CD4-positive, alpha-beta T cell treated with Interleukin-1 beta for 1 hour (primary cell): Measurements from ENCODE around the gene CYP2S1.
A peak's percentile ranks its signal among the peaks of the same experiment; 100 is the strongest.

ENCODE experiments used
- DNase-seq, 2 donors: peaks; one replicate each; pipeline ENCODE4 v3.0.0-alpha.2; 2020 to 2022

Gene CYP2S1

DNA sequence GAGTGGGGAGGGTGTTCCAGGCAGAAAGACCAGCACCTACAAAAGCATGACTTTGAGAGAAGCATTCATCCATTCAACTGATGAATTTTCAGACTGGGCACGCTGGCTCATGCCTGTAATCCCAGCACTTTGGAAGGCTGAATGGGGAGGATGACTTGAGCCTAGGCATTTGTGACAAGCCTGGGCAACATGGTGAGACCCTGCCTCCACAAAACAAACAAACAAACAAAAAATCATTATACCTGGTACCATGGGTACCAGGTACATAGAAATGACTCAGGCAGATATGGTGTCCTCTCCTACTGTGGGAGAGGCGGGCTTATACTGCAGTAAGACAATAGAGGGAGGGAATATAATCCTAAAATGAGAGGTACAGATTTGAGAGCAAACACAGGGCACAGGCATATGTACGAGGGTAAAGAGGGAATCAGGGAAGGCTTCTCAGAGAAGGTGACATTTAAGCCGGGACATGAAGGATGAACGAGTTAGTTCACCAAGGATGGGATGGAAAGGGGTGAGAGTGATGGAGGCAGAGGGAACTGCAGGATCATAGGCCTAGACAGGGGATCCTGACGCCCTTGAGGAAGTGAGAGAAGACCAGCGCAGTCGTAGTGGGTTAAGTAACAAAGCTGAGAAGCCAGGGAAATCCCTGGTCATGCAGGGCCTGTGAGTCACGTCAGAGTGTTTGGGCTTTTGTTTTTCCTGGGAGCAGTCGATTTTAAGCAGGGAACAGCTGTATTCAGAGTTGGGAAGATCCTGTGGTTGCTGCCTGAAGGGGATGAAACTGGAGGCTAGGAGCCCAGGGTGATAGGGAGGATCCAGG lies 2.9 kb downstream of the CYP2S1 start:
- peak in 1 of 2 donors; percentile 49 for DNase-seq

DNA sequence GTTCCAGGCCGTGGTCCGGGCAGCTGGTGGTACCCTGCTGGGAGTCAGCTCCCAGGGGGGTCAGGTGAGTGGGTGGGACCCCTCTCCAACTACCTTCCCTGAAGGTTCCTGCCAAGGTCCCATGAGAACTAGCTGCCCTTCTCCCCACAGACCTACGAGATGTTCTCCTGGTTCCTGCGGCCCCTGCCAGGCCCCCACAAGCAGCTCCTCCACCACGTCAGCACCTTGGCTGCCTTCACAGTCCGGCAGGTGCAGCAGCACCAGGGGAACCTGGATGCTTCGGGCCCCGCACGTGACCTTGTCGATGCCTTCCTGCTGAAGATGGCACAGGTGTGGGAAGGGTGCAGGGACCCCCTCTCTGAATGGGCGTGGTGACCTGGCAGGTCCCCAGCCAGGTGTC lies 5.5 kb downstream of the CYP2S1 start:
- DNase-seq, result no peak

DNA sequence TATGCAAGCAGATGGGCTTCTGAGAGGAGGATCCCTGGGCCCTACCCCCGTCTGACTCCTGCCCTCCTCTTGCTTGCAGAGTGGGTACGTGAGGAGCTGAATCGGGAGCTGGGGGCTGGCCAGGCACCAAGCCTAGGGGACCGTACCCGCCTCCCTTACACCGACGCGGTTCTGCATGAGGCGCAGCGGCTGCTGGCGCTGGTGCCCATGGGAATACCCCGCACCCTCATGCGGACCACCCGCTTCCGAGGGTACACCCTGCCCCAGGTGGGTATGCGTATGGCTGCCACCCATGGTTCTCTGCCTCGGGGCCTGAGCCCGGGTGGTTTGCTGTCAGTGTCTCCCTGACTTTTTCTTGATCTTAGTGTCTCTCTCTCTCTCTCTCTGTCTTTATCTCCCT lies 10.4 kb downstream of the CYP2S1 start:
- no peak for DNase-seq

DNA sequence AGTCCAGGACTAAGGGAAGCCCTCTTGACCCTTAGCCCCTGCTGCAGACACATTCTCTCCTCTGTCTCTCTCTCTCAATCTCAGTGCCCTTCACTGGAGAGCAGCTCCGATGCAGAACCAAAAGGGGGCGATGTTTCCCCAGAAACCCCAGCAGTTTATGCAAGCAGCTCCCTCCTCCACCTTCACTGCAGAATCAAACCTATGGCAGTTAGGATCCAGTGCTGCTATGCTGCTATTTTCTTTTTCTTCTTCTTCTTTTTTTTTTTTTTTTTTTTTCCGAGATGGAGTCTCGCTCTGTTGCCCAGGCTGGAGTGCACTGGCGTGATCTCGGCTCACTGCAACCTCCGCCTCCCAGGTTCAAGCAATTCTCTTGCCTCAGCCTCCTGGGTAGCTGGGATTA lies 11.3 kb downstream of the CYP2S1 start:
- peak; percentile 86 to 90 for DNase-seq

DNA sequence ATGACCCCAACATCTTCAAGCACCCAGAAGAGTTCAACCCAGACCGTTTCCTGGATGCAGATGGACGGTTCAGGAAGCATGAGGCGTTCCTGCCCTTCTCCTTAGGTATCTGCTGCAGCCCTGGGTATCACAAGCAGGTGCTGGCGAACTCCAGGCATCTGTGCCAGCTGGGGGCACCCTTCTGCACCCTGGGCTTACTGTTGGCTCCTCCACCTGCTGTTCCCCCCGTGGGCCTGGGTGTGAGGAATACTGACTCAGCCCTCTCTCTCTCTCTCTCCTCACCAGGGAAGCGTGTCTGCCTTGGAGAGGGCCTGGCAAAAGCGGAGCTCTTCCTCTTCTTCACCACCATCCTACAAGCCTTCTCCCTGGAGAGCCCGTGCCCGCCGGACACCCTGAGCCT lies 13.0 kb downstream of the CYP2S1 start:
- DNase-seq, result peak in 1 of 2 donors; percentile 9

DNA sequence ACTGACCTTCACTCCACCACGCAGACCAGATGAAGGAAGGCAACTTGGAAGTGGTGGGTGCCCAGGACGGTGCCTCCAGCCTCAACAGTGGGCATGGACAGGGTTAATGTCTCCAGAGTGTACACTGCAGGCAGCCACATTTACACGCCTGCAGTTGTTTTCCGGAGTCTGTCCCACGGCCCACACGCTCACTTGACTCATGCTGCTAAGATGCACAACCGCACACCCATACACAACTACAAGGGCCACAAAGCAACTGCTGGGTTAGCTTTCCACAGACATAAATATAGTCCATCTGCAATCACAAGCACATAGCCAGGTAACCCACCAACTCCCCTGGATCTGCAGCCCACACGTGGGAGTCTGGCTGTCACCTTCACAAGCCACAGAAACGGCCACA lies 13.4 kb downstream of the CYP2S1 start:
- no peak for DNase-seq

DNA sequence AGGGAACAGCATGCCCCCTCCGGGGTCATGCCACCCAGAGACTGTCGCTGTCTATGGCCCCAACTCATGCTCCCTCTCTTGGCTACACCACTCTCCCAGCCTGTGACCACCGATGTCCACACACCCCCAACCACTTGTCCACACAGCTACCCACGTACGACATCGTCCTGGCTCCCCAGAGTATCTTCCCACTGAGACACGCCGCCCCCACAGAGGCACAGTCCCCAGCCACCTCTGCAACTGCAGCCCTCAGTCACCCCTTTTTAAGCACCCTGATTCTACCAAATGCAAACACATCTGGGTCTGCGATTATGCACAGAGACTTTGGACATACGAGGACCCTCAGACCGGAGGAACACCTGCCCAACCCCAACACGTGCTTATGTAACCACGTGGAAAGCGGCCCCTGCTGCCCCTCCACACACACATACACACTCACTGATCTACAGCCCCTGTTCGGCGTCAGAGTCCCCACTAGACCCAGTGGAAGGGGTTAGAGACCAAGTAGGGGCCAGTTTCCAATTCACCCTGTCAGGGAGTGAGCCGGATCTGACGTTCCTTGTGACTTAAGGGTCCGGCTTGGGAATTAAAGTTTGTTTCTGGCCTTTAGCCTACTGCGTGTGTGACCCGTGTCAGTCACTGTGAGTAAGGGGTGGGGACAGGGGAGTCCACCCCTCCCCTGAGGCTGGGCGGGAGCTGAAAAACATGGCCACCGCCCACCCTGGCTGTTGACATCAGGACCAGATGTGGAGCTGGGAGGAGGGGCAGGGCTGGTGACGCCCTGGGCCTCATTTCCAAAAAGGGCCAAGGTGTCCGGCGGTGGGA lies 14.1 kb downstream of the CYP2S1 start:
- no peak for DNase-seq

DNA sequence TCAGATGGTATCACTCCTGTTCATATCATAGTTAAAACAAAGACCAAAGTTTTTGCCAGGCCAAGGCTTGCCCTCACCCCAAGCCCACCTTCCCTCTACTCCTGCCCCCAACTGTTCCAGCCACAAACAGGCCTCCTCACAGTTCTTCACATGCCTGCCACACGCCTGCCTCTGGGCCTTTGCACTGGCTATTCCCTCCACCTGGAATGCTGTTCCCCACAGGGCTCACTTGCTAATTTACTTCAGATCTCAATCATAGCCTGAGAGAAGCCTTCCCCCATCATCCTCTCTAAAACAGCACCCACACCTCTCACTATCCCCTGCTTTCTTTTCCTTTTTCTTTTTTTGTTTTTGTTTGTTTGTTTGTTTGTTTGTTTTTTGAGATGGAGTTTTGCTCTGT lies 21.1 kb downstream of the CYP2S1 start:
- no peak for DNase-seq

DNA sequence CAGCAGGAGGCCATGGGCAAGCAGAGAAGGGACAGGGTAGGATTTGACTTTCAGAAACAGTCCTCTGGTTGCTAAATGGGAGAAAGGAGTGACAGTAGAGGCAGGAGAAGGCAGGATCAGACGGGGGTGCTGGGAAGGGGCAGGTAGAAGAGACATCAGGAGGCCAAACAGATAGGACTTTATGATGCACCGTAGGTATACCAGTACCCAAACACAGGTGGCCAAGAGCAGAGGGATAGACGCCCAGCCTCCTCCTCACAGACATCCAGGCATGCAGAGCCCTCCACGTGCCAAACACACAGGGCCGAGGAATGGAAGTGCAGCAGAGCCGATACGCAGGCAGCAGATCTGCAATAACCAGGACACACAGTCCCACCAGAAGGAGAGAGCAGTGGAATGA lies 24.7 kb downstream of the CYP2S1 start:
- DNase-seq, result no peak

DNA sequence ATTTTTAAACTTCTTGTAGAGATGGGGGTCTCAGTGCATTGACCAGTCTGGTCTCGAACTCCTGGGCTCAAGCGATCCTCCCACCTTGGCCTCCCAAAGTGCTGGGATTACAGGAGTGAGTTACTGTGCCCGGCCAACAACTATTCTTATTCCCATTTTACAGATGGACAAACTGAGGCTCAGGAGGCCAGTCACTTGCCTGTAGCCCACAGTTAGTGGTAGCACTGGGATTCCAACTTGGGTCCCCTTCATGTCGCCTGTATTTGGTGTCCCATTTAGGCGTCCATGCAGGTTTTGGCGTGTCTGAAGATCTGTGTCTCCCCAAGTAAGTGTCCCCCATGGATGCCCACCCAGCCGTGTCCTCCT lies 25.2 kb downstream of the CYP2S1 start:
- DNase-seq, result no peak

DNA sequence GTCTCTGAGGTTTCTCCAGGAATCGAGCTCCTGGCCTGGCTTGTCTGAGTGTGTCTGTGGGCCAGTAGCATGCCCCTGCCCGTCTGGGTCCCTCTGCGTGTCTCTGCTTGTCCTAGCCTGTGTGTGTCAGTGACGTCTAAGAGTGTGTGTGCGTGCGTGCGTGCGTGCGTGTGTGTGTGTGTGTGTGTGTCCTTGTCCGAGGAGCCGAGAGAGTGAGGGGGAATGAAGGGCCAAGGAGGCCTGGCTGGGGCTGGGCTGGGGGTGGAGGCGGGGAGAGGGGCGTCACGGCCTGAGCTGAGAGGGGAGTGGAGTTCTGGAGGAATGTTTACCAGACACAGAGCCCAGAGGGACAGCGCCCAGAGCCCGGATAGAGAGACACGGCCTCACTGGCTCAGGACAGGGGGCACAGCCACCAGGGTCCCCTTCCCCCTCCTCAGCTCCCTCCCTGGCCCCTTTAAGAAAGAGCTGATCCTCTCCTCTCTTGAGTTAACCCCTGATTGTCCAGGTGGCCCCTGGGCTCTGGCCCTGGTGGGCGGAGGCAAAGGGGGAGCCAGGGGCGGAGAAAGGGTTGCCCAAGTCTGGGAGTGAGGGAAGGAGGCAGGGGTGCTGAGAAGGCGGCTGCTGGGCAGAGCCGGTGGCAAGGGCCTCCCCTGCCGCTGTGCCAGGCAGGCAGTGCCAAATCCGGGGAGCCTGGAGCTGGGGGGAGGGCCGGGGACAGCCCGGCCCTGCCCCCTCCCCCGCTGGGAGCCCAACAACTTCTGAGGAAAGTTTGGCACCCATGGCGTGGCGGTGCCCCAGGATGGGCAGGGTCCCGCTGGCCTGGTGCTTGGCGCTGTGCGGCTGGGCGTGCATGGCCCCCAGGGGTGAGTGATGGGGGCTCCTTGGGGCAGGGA lies 25.8 kb downstream of the CYP2S1 start, which contains the start of gene AXL:
Gene AXL (plus strand): TSS at position 609 of the 893 bp plus-strand sequence. CDS start 170 bp downstream, at position 779.
- no peak for DNase-seq

DNA sequence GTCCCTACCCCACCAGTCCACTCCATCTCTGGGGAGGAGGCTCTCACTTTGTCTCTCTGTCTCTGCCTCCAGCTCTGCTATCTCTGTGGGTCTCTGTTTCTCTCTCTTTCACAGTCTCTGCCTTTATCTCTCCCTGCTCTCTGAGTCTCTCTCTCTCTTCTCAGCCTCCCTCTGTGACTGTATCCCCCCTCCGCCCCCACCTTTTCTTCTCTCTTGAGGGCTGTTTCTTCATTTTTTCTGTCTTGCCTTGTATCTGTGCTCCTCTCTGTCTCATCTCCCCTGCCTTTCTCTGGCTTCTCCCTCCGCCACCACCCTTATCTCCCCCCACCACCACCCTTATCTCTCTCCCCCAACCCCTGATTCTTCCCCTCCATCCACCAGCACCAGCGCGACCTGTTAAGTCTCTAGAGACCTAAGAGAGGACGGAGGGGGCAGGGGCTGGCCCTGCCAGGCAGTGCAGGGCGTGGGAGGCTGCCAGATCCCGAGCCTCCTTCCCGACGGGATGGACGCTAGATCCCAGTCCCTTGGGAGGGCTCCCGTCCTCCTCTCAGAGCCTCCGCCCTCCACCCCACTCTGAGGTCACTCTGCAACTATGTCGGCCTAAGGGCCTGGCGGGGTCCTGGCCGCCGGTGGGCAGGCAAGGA lies 27.0 kb downstream of the CYP2S1 start:
- DNase-seq, result no peak

DNA sequence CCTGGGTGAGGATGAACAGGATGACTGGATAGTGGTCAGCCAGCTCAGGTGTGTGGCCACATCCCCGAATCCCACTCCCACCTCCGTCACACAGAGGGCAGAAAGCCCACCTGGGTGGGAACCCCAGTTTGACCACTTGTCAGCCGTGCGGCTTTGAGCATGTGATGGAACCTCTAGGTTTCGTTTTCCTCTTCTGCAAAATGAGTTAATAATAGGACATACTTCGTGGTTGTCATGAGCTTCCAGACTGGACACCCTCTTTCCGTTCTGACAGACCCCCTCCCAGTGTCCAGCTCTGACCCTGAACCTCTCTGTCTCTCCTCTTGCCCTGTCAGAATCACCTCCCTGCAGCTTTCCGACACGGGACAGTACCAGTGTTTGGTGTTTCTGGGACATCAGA lies 27.8 kb downstream of the CYP2S1 start:
- no peak for DNase-seq

DNA sequence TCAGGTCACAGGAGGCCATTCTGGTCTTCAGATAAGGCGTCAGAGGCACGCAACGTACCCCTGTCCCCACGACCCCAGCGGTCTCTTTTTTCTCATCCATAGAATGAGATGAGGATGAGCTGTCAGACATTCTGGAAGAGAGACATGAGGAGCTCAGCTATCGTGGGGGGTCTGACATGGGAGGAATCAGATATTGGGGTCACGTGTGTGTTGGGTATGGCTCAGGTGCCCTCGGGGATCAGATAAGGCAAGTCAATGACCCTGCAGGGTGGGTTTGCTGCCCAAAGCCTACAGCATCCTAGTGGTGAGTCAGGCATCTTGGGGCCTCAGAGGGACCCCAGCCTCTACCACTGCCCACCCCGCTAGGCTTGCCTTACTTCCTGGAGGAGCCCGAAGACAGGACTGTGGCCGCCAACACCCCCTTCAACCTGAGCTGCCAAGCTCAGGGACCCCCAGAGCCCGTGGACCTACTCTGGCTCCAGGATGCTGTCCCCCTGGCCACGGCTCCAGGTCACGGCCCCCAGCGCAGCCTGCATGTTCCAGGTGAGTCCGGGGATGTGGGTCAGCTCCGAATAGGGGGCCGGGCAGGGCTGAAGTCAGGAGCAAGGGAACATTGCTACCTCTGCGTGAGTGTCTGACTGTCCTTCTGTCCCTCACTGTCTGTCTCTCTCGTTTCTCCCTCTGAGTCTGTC lies 28.6 kb downstream of the CYP2S1 start:
- no peak for DNase-seq

DNA sequence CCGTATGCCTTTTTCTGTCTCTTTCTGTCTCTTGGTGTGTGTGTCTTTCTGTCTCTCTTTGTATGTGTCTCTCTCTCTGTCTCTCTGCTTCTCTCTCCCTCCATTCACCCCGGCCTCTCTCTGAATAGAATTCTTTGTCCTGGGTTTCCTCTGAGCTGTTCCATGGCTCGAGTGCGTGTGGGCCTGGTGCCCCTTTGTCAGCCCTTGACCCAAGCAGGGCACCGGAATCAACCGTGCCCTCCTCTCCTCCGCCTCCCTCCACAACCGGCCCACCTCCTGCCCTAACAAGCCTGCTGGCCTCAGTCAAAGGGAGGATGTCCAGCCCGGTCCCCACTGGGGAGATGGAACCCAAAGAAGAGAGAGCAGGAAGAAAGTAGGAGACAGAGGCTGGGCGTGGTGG lies 29.2 kb downstream of the CYP2S1 start:
- no peak for DNase-seq

DNA sequence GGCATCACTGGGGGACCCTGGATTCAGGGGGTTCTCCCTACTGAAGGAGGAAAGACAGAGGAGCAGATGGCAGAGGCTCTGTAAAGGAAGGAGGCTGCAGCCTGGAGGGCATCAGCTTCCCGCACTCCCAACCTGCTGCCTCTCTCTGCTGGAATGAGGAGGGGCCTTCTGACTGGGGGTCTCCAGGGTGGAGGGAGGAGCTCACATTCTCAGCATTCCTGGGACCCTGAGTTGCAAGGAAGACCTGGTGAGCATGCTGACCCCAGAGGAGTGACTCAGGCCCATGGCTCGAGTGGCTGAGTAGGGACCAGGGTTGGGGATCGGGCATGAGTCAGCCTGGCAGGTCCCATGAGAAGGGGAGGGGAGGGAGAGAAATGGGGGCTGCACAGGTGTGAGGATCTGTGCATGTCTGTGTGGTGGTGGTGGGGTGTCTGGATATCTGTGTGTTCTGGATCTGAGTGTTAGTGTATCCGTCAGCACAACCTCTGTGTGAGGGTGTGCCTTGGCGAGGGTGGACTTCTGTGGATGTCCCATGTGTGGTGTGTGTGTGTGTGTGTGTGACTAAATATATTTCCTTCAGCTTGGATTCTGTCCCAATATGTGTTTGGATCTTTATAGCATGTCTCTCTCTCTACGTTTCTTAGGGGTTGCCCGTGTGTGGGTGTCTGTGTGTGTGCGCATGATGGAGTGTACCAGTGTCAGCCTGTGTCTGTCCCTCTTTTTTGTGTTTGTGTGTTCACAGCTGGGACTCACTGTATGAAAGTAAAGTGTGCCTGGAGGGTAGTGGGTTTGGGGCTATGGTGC lies 30.6 kb downstream of the CYP2S1 start:
- no peak for DNase-seq

DNA sequence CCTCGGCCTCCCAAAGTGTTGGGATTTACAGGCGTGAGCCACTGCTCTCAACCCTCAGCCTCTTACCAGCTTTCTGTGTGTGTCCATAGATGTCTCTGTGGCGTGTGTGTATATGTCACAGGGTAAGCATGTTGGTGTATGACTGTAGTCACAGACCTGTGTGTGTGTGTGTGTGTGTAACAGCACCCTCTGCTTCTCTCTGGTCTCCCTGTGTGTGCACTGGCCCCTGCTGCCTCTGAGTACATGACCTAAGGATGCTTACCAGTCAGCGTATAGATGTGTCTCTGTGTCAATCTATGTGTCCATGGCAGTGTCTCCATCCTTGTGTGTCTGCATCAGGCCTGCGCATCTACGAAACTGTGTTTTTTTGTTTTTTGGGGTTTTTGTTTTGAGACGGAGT lies 31.6 kb downstream of the CYP2S1 start:
- DNase-seq, result no peak

DNA sequence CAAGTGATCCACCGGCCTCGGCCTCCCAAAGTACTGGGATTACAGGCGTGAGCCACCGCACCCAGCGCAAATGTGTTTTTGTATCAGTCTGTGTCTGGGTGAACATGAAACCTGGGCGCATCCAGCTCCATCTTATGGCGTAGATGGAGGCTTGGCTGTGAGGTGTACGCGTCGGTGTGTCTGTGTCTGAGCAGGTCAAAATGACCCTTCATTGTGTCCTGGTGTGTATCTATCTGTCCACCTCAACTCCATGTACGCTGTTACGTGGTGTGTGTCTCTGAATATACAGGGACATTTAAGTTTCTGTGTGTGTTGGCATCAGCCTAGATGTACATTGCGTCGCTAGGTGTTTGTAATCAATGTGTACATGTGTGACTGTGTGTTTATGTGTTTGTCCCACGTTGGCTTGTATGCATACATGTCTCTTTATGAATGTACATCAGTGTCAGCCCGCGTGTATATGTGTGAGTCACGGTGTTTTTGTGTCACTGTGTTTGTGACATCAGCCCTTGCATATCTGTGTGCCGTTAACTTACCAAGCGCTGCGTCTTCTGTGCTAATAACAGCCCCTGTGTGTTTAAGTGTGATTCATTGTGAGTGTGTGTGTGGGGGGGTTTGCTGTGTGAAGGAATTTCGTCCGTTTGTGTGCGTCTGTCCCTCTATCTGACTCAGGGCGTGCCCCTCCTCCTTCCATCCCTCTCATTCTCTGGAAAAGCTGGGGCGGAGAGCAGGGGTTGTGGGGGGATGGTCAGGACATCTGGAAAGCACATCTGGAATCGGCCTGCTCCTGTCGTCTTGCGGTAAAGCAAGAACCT lies 32.4 kb downstream of the CYP2S1 start:
- peak in 1 of 2 donors; percentile 39 for DNase-seq

DNA sequence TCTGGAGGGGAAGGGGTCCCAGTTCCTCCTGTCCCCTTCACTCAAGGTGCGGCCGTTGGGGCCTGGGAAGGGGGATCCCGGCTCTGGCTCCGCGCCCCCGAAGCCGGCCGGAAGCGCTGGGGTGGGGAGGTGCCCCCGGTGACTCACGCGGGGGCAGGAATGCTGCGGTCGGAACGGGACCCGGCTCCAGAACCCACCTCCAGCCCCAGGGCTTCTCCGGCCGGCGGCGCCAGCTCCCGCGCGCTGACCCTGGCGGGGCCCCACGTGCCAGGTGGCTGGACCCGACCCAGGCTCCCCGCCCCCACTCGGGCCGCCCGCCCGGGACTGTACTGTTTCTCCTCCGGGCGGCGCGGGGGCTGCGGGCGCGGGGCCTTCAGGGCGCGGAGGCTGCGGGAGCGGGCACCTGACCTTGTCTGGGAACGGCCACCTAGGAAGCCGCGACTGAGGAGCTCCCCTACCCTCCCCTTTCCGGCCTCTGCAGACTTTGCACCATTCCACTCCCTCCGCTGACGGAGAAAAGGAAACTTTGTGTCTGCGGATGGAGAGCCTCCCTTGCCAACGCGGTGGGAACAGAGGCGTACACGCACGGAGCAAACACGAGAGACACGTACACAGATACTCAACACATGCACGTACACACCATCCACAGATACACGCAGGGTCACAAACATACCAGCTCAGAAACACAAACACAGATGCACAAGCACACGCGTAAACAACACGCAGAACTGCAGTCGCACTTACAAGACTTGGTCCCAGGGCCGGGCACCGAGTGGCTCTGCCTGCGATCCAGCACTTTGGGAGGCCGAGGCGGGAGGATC lies 33.2 kb downstream of the CYP2S1 start:
- DNase-seq, result peak; percentile 10 to 19
